Endothelial cell of umbilical vein (primary cell): Measurements from ENCODE around the gene SPOPL. TPM values are rescaled to one million over a fixed set of nuclear protein-coding genes. Genes with fewer than 3 reads are reported as not detected.

Source experiments
- BruUV-seq: library from RNA; stranded (reverse); fragments of 400-500 nt; replicated peaks from 2 replicates; lab custom pipeline; 2021; lab: Mats Ljungman, UMichigan
- CTCF ChIA-PET: fragments of 300-600, 350-600 bp; sonication (Branson Sonifier 250); formaldehyde crosslinking; loops from one replicate; lab custom pipeline; 2021; ENCODE audit warnings: antibody characterized with exemption, inconsistent platforms; lab: Charles Lee
- POLR2A ChIA-PET: fragments of 300-600, 350-600 bp; sonication (Branson Sonifier 250); formaldehyde crosslinking; loops from one replicate; lab custom pipeline; 2021; ENCODE audit warnings: antibody characterized with exemption, inconsistent platforms; lab: Charles Lee
- DNase-seq: peaks from one replicate; pipeline ENCODE4 v3.0.0-alpha.2; 2011; ENCODE audit warnings: low read depth, low spot score
- FAIRE-seq: peaks from 2 replicates; lab custom pipeline; 2011; peaks lifted over from hg19 to GRCh38; lab: Jason Lieb, UNC
- H2AFZ ChIP-seq: 2 replicates; pipeline ENCODE4 v1.6.0; 2012; ENCODE audit warnings: low read depth, low read length, control low read depth, inconsistent platforms
- H3K27ac ChIP-seq: 2 replicates; pipeline ENCODE4 v1.5.1; 2011; ENCODE audit warnings: low read depth, mild to moderate bottlenecking, control low read depth, low read length, moderate library complexity; ENCODE audit not compliant: insufficient read depth
- H3K27me3 ChIP-seq, 2 experiments: 2 replicates each; pipeline versions ENCODE4 v1.6.0 to v1.6.1; 2011; ENCODE audit warnings: low read length in 2 of 2, mixed read lengths in 1 of 2; ENCODE audit not compliant: control insufficient read depth in 2 of 2, insufficient read depth in 2 of 2
- H3K36me3 ChIP-seq, 2 experiments: 2 replicates in 1 of 2; 3 replicates in 1 of 2; pipeline ENCODE4 v1.5.1; 2011; ENCODE audit warnings: low read length in 2 of 2, mild to moderate bottlenecking in 1 of 2, moderate library complexity in 1 of 2; ENCODE audit not compliant: control insufficient read depth in 2 of 2, insufficient read depth in 2 of 2; ENCODE audit errors: extremely low read depth in 1 of 2
- H3K4me1 ChIP-seq: 3 replicates; pipeline ENCODE4 v1.5.1; 2011; ENCODE audit warnings: mild to moderate bottlenecking, low read length; ENCODE audit not compliant: control insufficient read depth, insufficient read depth; ENCODE audit errors: extremely low read depth
- H3K4me2 ChIP-seq: 2 replicates; pipeline ENCODE4 v1.6.1; 2011; ENCODE audit warnings: low read length, control low read depth, mixed read lengths; ENCODE audit not compliant: insufficient read depth
- H3K4me3 ChIP-seq, 3 experiments: fragments of 200-600 bp in 1 of 3; sonication (generic), shearing (Covaris generic) in 1 of 3; replicated peaks in 1 of 3; 2 replicates each; pipeline ENCODE4 v1.5.1; 2011 to 2016; ENCODE audit warnings: control low read depth in 3 of 3, low read length in 3 of 3, mild to moderate bottlenecking in 2 of 3, inconsistent platforms in 1 of 3, low read depth in 1 of 3, moderate library complexity in 1 of 3; ENCODE audit not compliant: insufficient read depth in 1 of 3
- H3K79me2 ChIP-seq: 2 replicates; pipeline ENCODE4 v1.6.0; 2012; ENCODE audit warnings: low read length, inconsistent platforms; ENCODE audit not compliant: control insufficient read depth, insufficient read depth
- H3K9ac ChIP-seq: replicated peaks from 2 replicates; pipeline ENCODE3; 2011; ENCODE audit warnings: low read length, control low read depth; ENCODE audit not compliant: insufficient read depth; ENCODE audit errors: extremely low read depth
- H3K9me1 ChIP-seq: replicated peaks from 3 replicates; pipeline ENCODE4 v1.6.0; 2011; ENCODE audit warnings: mild to moderate bottlenecking, low read length; ENCODE audit not compliant: control insufficient read depth, insufficient read depth; ENCODE audit errors: extremely low read depth
- H3K9me3 ChIP-seq: replicated peaks from 2 replicates; pipeline ENCODE4 v1.5.1; 2012; ENCODE audit warnings: low read length, inconsistent platforms; ENCODE audit not compliant: control insufficient read depth, insufficient read depth
- H4K20me1 ChIP-seq: replicated peaks from 2 replicates; pipeline ENCODE3; 2011; ENCODE audit warnings: mild to moderate bottlenecking, low read length; ENCODE audit not compliant: control insufficient read depth, insufficient read depth; ENCODE audit errors: extremely low read depth
- EZH2 ChIP-seq: IDR thresholded peaks from 2 replicates; pipeline ENCODE4 v1.6.1; 2012; ENCODE audit warnings: borderline replicate concordance, low read depth, mild to moderate bottlenecking, moderate library complexity, low read length, inconsistent platforms; ENCODE audit not compliant: severe bottlenecking
- FOS ChIP-seq: IDR thresholded peaks from 2 replicates; pipeline ENCODE4 v1.6.1; 2011; ENCODE audit warnings: mild to moderate bottlenecking, low read length, moderate library complexity, borderline replicate concordance; ENCODE audit not compliant: insufficient read depth
- GATA2 ChIP-seq: IDR thresholded peaks from 2 replicates; pipeline ENCODE4 v1.7.0; 2011; ENCODE audit warnings: low read depth, mild to moderate bottlenecking, moderate library complexity, mixed read lengths, low read length; ENCODE audit not compliant: insufficient read length, insufficient read depth
- JUN ChIP-seq: IDR thresholded peaks from 2 replicates; pipeline ENCODE4 v1.6.1; 2011; ENCODE audit warnings: borderline replicate concordance, low read depth; ENCODE audit not compliant: insufficient read length, insufficient read depth
- POLR2A ChIP-seq: IDR thresholded peaks from 2 replicates; pipeline ENCODE4 v1.6.1; 2012; ENCODE audit warnings: low read depth, mild to moderate bottlenecking, control low read depth, low read length
- POLR2AphosphoS5 ChIP-seq: IDR thresholded peaks from 2 replicates; pipeline ENCODE4 v1.6.1; 2012; ENCODE audit warnings: low read depth, mild to moderate bottlenecking, control low read depth, low read length, moderate library complexity; ENCODE audit not compliant: insufficient read depth
- dilution Hi-C: fragments of 300-500 bp; cut with MboI; formaldehyde crosslinking; loops from one replicate; pipeline ENCODE4 v1.15.0; 2019; ENCODE audit warnings: low sequenced_read_pairs; ENCODE audit not compliant: extremely low pct_ligation_motif_present
- intact Hi-C: fragments of 100-400 bp; cut with micrococcal nuclease; formaldehyde crosslinking; loops from one replicate; pipeline ENCODE4 v1.10.0; 2022
- polyA plus RNA-seq, 4 experiments: library from polyadenylated mRNA; depleted of rRNA in 3 of 4; stranded (reverse) in 3 of 4; unstranded in 1 of 4; fragments of >200 nt; gene quantifications; 2 replicates each; pipeline versions ENCODE4 v1.2.1 to v1.2.3, GENCODE V29; 2011 to 2012; ENCODE audit warnings: missing spikeins in 1 of 4
- total RNA-seq: library from RNA; stranded (reverse); gene quantifications from 2 replicates; pipeline ENCODE4 v1.2.3, GENCODE V29; 2021

SPOPL gene
- total and polyA plus RNA-seq, 2 donors (not counting 3 experiments of a cell fraction or from before 2014, with no cell fraction given) = 3.1 to 17.4 TPM

- intact Hi-C loops (loop anchor here (2.0 to 10.0 kb wide), 7 partner anchors 83 to 552 kb away; partner anchors contain the start of gene NXPH2), dilution Hi-C loops (no loop called here)
- H3K4me2 ChIP-seq = no peak overlapping the region
- ChIA-PET CTCF (no interaction called here), POLR2A (no interaction called here)
- H3K4me1 ChIP-seq = peaks cover 24% of the 10 kb centered on the region
- H3K27ac ChIP-seq = no peak overlapping the region
- no peaks in the 10 kb centered on the region for H3K9me1 ChIP-seq
- peaks cover 26% of the 10 kb centered on the region for H3K79me2 ChIP-seq
- no peak overlapping the region for H3K4me3 ChIP-seq
- TF ChIP-seq JUN (no peak), EZH2 (no peak), GATA2 (no peak), POLR2AphosphoS5 (no peak), FOS (no peak), POLR2A (no peak)
- H2AFZ ChIP-seq = no peak overlapping the region
- DNase-seq (no peak), FAIRE-seq (no peak)
- H3K27me3 ChIP-seq = no peaks in the 10 kb centered on the region
- no peak overlapping the region for H3K9ac ChIP-seq
- H3K36me3 ChIP-seq = no peaks in the 10 kb centered on the region
- no peaks in the 10 kb centered on the region for H3K9me3 ChIP-seq
- BruUV-seq = no TSS peak
- H4K20me1 ChIP-seq = no peaks in the 10 kb centered on the region
These were observed 1.9 kb upstream of the SPOPL start for GRCh38 chr2:138499684-138500083.
